Rectal smooth muscle tissue (tissue), 1 donor: ENCODE data around the gene LIMS2.

Source experiments
- H3K27ac ChIP-seq: one replicate; pipeline ENCODE4 v1.7.0; 2013; ENCODE audit warnings: low read depth, low read length, inconsistent platforms
- H3K27me3 ChIP-seq: one replicate; pipeline ENCODE4 v1.7.0; 2013; ENCODE audit warnings: low read length; ENCODE audit not compliant: control insufficient read depth, insufficient read depth
- H3K36me3 ChIP-seq: one replicate; pipeline ENCODE4 v1.7.0; 2013; ENCODE audit warnings: low read length; ENCODE audit not compliant: control insufficient read depth, insufficient read depth
- H3K4me1 ChIP-seq: one replicate; pipeline ENCODE4 v1.7.0; 2013; ENCODE audit warnings: low read length; ENCODE audit not compliant: control insufficient read depth, insufficient read depth
- H3K4me3 ChIP-seq: one replicate; pipeline ENCODE4 v1.7.0; 2013; ENCODE audit warnings: low read length
- H3K9ac ChIP-seq: one replicate; pipeline ENCODE4 v1.7.0; 2013; ENCODE audit warnings: low read length

The LIMS2 gene

DNA sequence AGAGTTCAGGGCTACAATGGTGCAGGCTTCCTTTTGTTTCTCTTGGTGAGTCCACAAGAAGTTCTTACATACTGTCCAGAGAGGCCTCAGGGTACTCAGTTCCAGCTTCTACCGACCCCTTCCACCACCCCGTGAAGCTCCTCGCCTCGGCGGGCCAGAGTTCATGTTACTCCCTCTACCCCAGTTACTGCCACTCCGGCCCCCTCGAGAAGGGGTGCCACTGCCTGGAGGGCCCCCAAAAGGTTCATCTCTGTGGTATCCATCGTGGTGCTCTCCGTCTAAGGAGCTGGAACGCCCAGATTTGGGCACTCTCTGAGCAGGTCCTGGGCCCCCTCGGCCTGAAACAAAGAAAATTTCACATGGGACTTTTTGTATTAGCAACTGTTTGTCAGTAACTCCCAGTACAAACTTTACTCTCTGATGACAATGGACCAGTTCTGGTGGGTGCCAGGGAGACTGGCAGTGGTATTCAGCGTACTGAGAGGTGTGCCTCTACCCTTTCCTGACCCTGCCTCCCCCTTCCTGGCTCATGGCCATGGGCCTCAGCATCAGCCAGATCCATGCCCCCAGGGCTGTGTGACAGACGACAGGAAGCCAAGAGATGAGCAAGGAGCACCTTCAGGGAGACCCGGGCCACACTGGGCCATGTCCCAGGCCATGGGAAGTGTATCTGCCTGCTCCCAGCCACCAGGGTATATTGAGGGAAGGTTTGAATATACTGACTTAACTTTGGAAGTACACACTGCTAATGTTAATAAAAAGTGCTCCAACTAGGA, 31.1 kb upstream of the LIMS2 start:
- no peak overlapping the region for H3K9ac ChIP-seq
- no peak overlapping the region for H3K27ac ChIP-seq
- H3K4me1 ChIP-seq = peaks cover 18% of the 10 kb centered on the region
- H3K4me3 ChIP-seq = no peak overlapping the region
- peaks cover 22% of the 10 kb centered on the region for H3K36me3 ChIP-seq
- no peaks in the 10 kb centered on the region for H3K27me3 ChIP-seq

DNA sequence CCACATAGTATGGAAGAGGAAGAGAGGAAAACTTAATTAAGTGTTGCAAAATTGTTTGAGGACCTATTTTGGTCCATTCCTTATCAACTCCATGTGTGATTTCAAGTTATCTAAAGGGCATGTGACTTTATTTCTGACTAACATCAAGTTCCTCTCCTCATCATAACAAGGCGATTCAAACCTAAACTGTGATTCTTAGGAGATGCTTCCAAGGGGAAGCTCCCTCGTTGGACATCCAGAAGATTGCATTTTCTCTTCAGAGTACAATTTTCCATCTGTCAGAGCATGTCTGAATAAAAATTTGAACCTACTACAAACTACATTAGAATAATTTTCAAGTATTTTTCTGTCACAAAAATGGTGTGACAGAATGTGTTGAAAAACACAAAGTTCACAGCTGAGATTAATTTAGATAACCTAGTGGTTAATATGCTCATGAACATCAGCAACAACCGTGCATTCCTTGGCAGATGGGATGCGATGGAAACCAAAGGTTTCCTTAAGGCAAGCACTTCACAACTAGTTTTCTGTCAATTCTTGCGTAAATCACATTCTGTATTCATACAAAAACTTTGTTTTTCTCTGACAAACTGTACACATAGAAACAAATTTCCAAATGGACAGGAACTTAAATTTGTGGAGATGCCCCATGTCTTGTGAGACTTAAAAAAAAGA, 30.2 kb upstream of the LIMS2 start:
- Histone ChIP-seq H3K27me3 (no peaks in the 10 kb centered on the region), H3K36me3 (peaks cover 22% of the 10 kb centered on the region), H3K9ac (no peak overlapping the region), H3K27ac (no peak overlapping the region), H3K4me1 (peaks cover 18% of the 10 kb centered on the region), H3K4me3 (no peak overlapping the region)

DNA sequence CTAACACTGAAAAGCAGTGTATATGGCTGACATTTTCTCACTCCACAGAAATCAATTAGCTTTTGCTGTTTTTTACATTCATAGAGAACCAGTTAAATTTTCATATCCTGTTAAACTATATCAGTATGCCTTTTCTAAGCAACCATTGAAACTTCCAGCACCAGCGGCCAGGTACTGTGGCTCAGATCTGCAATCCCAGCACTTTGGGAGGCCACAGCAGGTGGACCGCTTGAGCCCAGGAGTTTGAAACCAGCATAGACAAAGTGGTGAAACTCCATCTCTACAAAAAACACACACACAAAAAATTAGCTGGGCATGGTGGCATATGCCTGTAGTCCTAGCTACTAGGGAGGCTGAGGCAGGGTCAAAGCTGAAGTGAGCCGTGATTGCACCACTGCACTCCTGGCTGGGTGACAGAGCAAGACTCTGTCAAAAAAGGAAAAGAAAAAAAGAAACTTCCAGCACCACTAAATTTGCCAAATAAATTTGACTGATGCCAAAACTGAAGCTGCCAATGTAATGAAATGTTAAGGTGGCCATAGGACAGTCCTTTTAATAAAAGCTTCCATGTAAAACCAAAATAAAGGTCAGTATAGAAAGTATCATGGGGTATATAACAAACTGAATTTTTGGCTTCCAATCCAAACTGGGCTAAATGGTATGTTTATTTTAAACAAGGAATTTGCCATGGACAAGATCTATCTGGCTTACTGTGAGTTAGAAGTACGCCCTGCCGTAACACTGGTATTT, 29.5 kb upstream of the LIMS2 start:
- H3K4me1 ChIP-seq = peaks cover 18% of the 10 kb centered on the region
- no peak overlapping the region for H3K9ac ChIP-seq
- no peak overlapping the region for H3K4me3 ChIP-seq
- peaks cover 20% of the 10 kb centered on the region for H3K36me3 ChIP-seq
- H3K27ac ChIP-seq = no peak overlapping the region
- no peaks in the 10 kb centered on the region for H3K27me3 ChIP-seq

DNA sequence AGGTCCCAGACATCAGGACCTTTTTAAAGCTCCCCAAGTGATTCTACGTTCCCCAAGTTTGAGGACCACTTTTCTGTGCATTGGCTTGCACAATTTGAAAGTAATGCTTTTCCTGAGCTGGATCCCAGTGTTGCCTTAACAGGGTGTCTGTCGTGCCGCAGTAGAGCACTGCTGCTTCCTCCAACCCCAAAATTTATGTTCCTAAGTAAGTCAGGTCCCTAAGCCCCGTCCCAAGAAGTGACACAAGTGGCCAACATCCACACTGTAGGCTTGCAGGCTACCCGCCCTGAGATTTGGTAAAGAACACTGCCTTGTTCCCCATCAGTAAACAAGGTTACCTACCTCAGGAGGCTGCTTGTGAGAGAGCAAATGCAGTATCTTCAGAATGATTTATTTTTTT, 28.0 kb upstream of the LIMS2 start:
- H3K27me3 ChIP-seq = no peaks in the 10 kb centered on the region
- no peak overlapping the region for H3K9ac ChIP-seq
- H3K27ac ChIP-seq = no peak overlapping the region
- peaks cover 10% of the 10 kb centered on the region for H3K36me3 ChIP-seq
- no peak overlapping the region for H3K4me3 ChIP-seq
- H3K4me1 ChIP-seq = peaks cover 15% of the 10 kb centered on the region

DNA sequence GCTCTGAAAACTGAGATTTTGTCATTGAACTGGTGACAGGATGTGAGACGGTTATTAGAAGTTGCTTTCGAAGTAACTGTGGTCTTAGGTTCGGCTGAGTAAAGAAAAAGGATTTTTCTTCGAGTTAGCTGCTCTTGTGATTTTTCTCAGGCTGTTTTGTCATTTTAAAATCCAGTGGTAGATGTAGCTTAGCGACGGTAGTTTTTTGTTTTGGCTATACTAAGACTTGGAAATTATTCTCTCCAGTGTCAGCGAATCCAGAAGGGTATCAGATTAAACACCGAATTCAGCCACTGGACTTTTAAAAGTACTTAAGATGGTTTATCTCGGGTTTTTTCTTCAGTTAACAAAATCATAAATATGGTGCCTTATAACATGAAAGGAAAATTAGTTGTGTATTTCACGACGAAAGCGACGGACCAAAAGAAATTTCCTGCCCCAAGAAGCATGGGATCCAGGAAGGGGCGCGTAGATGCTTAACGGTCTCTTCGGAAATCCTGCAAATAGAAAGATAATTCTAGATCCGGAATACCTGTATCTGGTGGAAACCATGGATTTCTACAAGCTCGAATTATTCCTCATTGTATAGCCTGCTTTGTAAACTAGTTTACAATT, 27.2 kb upstream of the LIMS2 start:
- Histone ChIP-seq H3K27me3 (no peaks in the 10 kb centered on the region), H3K4me3 (peak overlapping the region; percentile 85), H3K9ac (peak overlapping the region; percentile 61), H3K27ac (peak overlapping the region; percentile 93), H3K4me1 (peaks cover 11% of the 10 kb centered on the region), H3K36me3 (peaks cover 5% of the 10 kb centered on the region)

DNA sequence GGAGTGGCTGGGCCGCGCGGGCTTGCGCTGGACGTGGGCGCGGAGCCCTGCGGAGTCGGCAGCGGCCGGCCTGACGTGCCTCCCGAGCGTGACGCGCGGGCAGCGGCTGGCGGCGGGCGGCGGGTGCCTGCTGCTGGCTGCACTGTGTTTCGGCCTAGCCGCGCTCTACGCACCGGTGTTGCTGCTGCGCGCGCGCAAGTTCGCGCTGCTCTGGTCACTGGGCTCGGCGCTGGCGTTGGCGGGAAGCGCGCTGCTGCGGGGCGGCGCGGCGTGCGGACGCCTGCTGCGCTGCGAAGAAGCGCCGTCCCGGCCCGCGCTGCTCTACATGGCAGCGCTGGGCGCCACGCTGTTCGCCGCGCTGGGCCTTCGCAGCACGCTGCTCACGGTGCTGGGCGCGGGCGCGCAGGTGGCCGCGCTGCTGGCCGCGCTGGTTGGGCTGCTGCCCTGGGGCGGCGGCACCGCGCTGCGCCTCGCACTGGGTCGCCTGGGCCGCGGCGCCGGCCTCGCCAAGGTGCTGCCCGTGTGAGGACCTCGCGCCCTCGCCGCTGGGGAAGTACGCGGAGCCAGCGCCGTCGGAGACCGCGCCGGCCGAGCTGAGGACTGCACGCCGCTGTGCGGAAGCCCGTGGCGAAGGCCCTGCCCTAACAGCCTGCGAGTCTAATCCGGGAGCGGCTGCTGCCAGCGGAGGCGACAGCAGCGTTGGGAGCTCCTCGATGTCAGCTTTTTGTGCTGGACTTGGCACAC, 26.5 kb upstream of the LIMS2 start:
- Histone ChIP-seq H3K27ac (peak overlapping the region; percentile 93), H3K9ac (peak overlapping the region; percentile 61), H3K36me3 (peaks cover 5% of the 10 kb centered on the region), H3K4me1 (peaks cover 11% of the 10 kb centered on the region), H3K27me3 (no peaks in the 10 kb centered on the region), H3K4me3 (peak overlapping the region; percentile 85)

DNA sequence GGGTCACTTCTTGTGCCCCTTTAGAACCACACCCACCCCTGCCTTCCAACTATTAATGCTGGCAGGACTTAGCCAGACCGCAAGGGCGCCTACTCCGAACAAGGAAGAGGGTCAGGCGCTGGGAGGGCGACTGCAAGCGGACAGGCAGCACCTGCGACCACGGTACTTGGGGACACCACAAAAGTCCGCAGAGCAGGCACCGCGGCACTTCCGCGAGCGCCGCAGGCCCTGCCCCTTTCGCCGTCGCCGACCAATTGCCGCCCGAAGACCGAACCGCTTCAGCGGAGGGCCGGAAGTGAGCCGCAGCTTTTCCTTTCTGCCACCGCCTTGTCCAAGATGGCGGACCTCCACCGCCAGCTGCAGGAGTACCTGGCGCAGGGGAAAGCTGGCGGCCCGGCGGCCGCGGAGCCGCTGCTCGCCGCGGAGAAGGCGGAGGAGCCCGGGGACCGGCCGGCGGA, 25.9 kb upstream of the LIMS2 start, which contains the start of gene SFT2D3:
TSS of gene SFT2D3 (plus strand) at position 305 of the 458 bp plus-strand sequence. CDS start at position 337, 32 bp downstream.
- peak within 1 kb of the TSS; percentile 93 for H3K27ac ChIP-seq
- peak within 1 kb of the TSS; percentile 85 for H3K4me3 ChIP-seq
- peak within 1 kb of the TSS; percentile 95 for H3K9ac ChIP-seq
- no peaks in the 10 kb centered on the region for H3K27me3 ChIP-seq
- H3K36me3 ChIP-seq = peaks cover 4% of the 10 kb centered on the region
- peaks cover 11% of the 10 kb centered on the region for H3K4me1 ChIP-seq

DNA sequence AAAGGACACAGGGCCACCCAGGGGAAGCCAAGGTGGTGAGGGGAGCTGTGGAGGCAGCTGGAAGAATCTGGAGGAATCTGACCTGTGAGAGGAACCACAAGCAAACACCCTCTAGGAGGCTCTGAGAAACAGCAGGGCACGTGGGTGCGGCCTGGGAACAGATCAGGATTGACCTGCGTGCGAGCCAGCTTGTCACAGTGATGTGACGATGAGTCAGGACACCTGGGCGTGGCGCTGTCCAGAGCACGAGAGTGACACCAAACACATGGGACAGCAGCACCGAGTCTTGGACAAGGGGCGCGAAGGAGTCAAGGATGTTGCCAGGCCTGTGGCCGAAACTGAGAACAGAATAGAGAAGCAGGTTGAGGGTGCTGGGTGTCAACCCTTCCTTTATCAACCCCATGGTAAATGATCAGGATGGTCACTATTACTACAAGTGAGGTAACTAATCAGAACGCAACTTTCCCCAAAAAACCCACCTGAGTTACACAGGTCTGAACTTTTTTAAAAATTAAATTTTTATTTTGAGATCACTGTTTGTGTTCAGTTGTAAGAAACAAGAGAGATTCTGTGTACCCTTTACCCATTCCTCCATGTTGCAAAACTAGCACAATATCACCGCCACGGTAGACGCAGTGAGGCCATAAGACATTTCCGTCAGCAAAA, 25.3 kb upstream of the LIMS2 start:
- no peaks in the 10 kb centered on the region for H3K27me3 ChIP-seq
- H3K4me1 ChIP-seq = peaks cover 11% of the 10 kb centered on the region

DNA sequence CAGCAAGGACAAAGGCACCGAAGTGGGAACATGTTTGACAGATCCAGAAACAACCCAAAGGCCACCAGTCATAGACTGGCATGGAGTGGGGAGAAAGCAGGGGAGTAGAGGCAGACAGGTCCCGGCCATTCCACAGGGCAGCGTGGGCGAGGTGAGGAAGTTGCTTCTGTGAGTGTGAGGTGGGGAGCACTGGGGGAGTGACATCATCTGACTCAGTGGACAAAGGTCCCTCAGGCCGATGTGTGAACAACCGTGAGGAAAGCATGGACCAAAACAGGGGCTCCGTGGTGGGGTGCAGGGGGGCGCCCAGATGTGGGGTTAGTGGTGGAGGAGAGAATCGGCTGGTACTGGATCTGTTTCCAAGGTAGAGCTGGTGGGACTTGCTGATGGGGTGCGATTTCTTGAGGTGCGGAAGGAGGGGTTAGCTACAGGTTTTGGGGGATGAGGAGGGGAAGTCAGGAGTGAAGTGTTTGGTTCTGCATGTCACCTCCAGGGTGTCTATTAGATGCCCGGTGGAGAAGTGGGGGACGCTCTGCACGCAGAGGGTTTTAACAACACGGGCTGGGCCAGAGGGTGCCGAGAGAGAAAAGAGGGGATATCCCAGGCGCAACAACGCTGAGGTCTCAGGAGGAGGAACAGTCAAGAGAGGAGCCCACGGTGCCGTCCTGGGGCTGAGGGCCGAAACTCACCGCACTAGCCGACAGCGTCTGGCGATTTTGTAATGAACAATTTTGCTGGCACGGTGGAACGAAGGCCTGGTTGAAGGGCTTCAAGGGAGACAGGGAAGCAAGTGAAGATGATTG, 23.4 kb upstream of the LIMS2 start:
- Histone ChIP-seq H3K36me3 (no peaks in the 10 kb centered on the region), H3K9ac (no peak overlapping the region)

More for the DNA sequence above, 25.3 kb upstream of the LIMS2 start:
- H3K36me3 ChIP-seq = no peaks in the 10 kb centered on the region
- H3K4me3 ChIP-seq = peak overlapping the region; percentile 85
- peak overlapping the region; percentile 93 for H3K27ac ChIP-seq
- peak overlapping the region; percentile 95 for H3K9ac ChIP-seq

DNA sequence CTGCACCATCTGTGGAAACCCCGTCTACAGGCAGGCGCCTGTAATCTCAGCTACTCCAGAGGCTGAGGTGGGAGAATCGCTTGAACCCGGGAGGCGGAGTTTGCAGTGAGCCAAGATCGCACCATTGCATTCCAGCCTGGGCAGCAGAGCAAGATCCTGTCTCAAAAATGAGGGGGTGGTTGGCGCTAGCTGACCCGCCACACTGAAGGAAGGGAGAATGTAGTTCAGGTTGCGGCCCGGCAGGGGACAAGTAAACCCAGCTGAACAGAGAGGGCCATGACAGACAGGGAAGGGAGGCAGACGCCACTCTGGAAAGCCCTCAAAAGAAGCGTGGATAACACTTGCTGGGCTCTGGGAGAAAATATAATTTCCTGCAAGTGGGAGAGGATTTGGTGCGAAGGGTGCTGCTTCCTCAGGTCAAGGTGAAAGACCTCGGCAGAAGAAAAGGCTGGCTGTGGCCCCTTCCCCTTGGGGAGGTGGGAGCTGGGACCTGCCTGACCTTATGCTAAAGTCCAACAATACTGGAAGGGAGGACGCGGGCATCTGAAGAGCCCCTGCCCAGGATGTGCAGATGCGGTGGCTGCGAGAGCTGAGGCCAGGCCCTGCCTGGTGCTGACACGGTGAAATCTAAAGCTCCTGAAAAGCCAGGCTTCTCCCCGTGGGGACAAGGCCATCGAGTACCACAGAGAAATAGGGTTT, 22.3 kb upstream of the LIMS2 start:
- Histone ChIP-seq H3K27me3 (no peaks in the 10 kb centered on the region), H3K9ac (no peak overlapping the region), H3K4me1 (peaks cover 6% of the 10 kb centered on the region), H3K36me3 (no peaks in the 10 kb centered on the region), H3K27ac (no peak overlapping the region), H3K4me3 (no peak overlapping the region)

More for the DNA sequence above, 23.4 kb upstream of the LIMS2 start:
- Histone ChIP-seq H3K27me3 (no peaks in the 10 kb centered on the region), H3K4me3 (no peak overlapping the region), H3K4me1 (peaks cover 11% of the 10 kb centered on the region), H3K27ac (no peak overlapping the region)
